ENCODE results near the gene ANKRD29. TPM values are rescaled to one million over a fixed set of nuclear protein-coding genes. Genes with fewer than 3 reads are reported as not detected.

Gene ANKRD29
- polyA plus RNA-seq, 1 donor (not counting 4 experiments of a cell fraction or from before 2014, with no cell fraction given): 3.7 TPM

GRCh38 chr18:23704806-23705205 is 42.1 kb upstream of the ANKRD29 start:
- TF ChIP-seq EZH2 (IDR thresholded peaks at IDR 0.05; ENCODE audit: low read length) (no peak), CTCF (optimal IDR thresholded peaks at IDR 0.05 in 1 of 3, IDR thresholded peaks at IDR 0.05 in 1 of 3, conservative IDR thresholded peaks at IDR 0.05 in 1 of 3; ENCODE audit: extremely low read depth in 1 of 3, insufficient read depth in 2 of 3, low read length in 3 of 3) (no peak)
- no peaks in the 10 kb centered on the region for H3K27me3 ChIP-seq (ENCODE audit: control insufficient read depth, extremely low read depth, insufficient read depth, low read length)
- dilution Hi-C loops (cut with MboI; ENCODE audit: extremely low pct_ligation_motif_present, low sequenced_read_pairs): no loop called here
- H3K36me3 ChIP-seq (ENCODE audit: control insufficient read depth in 2 of 2, extremely low read depth in 1 of 2, insufficient read depth in 2 of 2, low read length in 2 of 2): no peaks in the 10 kb centered on the region
- H3K4me1 ChIP-seq (ENCODE audit: control insufficient read depth, extremely low read depth, insufficient read depth, low read length): no peaks in the 10 kb centered on the region
- H3K79me2 ChIP-seq (ENCODE audit: control insufficient read depth, insufficient read depth, low read length): no peaks in the 10 kb centered on the region
- no peak overlapping the region for H3K4me2 ChIP-seq (ENCODE audit: control insufficient read depth, extremely low read depth, insufficient read depth, low read depth, low read length)
- no peak overlapping the region for H3K9ac ChIP-seq (ENCODE audit: control insufficient read depth, extremely low read depth, insufficient read depth, low read length)
- H3K9me1 ChIP-seq (ENCODE audit: control insufficient read depth, extremely low read depth, insufficient read depth, low read length): no peaks in the 10 kb centered on the region
- H3K9me3 ChIP-seq (ENCODE audit: control insufficient read depth, low read depth, low read length): no peaks in the 10 kb centered on the region
- no peaks in the 10 kb centered on the region for H4K20me1 ChIP-seq (ENCODE audit: control insufficient read depth, extremely low read depth, insufficient read depth, low read length)
- DNase-seq (ENCODE audit: low read depth, low spot score) (no peak), FAIRE-seq (no peak)
- H2AFZ ChIP-seq (ENCODE audit: control insufficient read depth, low read length): no peak overlapping the region
- H3K27ac ChIP-seq (ENCODE audit: control insufficient read depth, insufficient read depth, low read length): no peak overlapping the region
- no peak overlapping the region for H3K4me3 ChIP-seq (ENCODE audit: control insufficient read depth in 2 of 3, extremely low read depth in 1 of 3, insufficient read depth in 2 of 3, low read depth in 1 of 3, low read length in 3 of 3)

GRCh38 chr18:23703987-23704384 is 41.3 kb upstream of the ANKRD29 start:
- dilution Hi-C loops (cut with MboI; ENCODE audit: extremely low pct_ligation_motif_present, low sequenced_read_pairs): no loop called here
- H3K9ac ChIP-seq (ENCODE audit: control insufficient read depth, extremely low read depth, insufficient read depth, low read length): no peak overlapping the region
- no peak overlapping the region for H3K4me3 ChIP-seq (ENCODE audit: control insufficient read depth in 2 of 3, extremely low read depth in 1 of 3, insufficient read depth in 2 of 3, low read depth in 1 of 3, low read length in 3 of 3)
- H3K4me1 ChIP-seq (ENCODE audit: control insufficient read depth, extremely low read depth, insufficient read depth, low read length): no peaks in the 10 kb centered on the region
- TF ChIP-seq CTCF (optimal IDR thresholded peaks at IDR 0.05 in 1 of 3, IDR thresholded peaks at IDR 0.05 in 1 of 3, conservative IDR thresholded peaks at IDR 0.05 in 1 of 3; ENCODE audit: extremely low read depth in 1 of 3, insufficient read depth in 2 of 3, low read length in 3 of 3) (no peak), EZH2 (IDR thresholded peaks at IDR 0.05; ENCODE audit: low read length) (no peak)
- no peak overlapping the region for H3K27ac ChIP-seq (ENCODE audit: control insufficient read depth, insufficient read depth, low read length)
- H3K27me3 ChIP-seq (ENCODE audit: control insufficient read depth, extremely low read depth, insufficient read depth, low read length): no peaks in the 10 kb centered on the region
- no peak for DNase-seq (ENCODE audit: low read depth, low spot score)
- H3K9me1 ChIP-seq (ENCODE audit: control insufficient read depth, extremely low read depth, insufficient read depth, low read length): no peaks in the 10 kb centered on the region
- no peak for FAIRE-seq
- no peaks in the 10 kb centered on the region for H3K9me3 ChIP-seq (ENCODE audit: control insufficient read depth, low read depth, low read length)
- H3K79me2 ChIP-seq (ENCODE audit: control insufficient read depth, insufficient read depth, low read length): no peaks in the 10 kb centered on the region
- no peak overlapping the region for H2AFZ ChIP-seq (ENCODE audit: control insufficient read depth, low read length)
- no peak overlapping the region for H3K4me2 ChIP-seq (ENCODE audit: control insufficient read depth, extremely low read depth, insufficient read depth, low read depth, low read length)
- no peaks in the 10 kb centered on the region for H3K36me3 ChIP-seq (ENCODE audit: control insufficient read depth in 2 of 2, extremely low read depth in 1 of 2, insufficient read depth in 2 of 2, low read length in 2 of 2)
- no peaks in the 10 kb centered on the region for H4K20me1 ChIP-seq (ENCODE audit: control insufficient read depth, extremely low read depth, insufficient read depth, low read length)

All from keratinocyte (primary cell).